ENCODE results near the gene CD82.
A peak's percentile ranks its signal among the peaks of the same experiment; 100 is the strongest.

Gene CD82

DNA sequence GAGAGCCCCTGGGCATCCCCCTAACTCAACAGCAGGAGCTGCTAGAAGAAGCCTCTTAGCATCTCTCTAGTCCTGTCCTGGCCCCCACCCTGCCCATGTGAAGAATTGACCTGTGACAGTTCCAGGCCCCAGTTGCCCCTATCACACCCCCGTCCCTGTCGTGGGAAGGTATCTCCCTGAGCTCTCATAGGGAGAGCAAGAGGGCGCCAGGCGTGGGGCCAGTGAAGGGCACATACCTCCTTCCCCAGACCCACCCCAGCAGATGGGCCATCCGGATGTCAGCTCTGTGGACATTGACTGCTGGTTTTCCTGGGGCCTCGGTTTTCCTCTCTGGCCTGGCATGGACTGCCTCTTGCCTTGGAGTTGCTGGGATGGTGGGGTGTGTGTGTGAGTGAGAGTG lies 29.5 kb downstream of the CD82 start:
- Histone ChIP-seq H3K27me3 (no peaks in the 10 kb centered on the region), H3K4me3 (no peak overlapping the region), H3K9me3 (replicated peaks in 1 of 11) (no peaks in the 10 kb centered on the region), H3K4me1 (peaks cover 80 to 100% (median 95%) of the 10 kb centered on the region in 10 experiments), H3K36me3 (no peaks in the 10 kb centered on the region), H3K4me2 (peak overlapping the region in 10 of 11 experiments; percentile 13 to 97 (median 86); a peak in 18 of 22 replicates), H3K27ac (peak overlapping the region in 2 of 11 experiments; percentile 28 to 43; a peak in 2 of 22 replicates), H4K20me1 (peaks cover 0 to 12% (median 0%) of the 10 kb centered on the region in 11 experiments; a peak in 5 of 22 replicates), H3K9ac (no peak overlapping the region)
- no peak for TF ChIP-seq Cebpa-rat (IDR thresholded peaks at IDR 0.05)

DNA sequence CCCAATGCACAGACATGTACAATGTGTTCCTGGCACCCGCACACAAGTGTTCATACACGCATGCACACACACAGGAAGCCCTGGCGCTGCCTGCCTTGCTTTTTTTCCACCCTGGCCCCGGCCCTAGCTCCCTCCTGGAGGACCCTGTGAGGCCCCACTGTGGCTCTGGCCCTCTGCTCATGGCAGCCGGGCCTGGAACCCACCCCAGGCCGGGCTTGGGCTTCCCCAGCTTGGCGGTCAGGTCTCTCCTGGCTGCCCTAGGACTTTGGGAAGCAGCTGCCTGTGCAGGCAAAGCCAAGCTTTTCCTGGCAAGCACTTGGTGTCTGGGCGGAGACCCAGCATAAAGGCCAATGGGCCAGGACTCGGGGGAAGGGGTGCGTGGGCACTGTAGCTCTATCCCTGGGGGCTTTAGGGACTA lies 30.5 kb downstream of the CD82 start:
- H3K4me3 ChIP-seq: peak overlapping the region in 2 of 10 experiments; percentile 11 to 30; a peak in 1 of 20 replicates
- peak overlapping the region; percentile 40 to 66 (median 53); a peak in 16 of 22 replicates for H3K9ac ChIP-seq
- no peaks in the 10 kb centered on the region for H3K27me3 ChIP-seq
- no peak for TF ChIP-seq Cebpa-rat (IDR thresholded peaks at IDR 0.05)
- H3K36me3 ChIP-seq: no peaks in the 10 kb centered on the region
- H3K9me3 ChIP-seq (replicated peaks in 1 of 11): no peaks in the 10 kb centered on the region
- peak overlapping the region; percentile 81 to 97 (median 88) for H3K4me2 ChIP-seq
- H3K4me1 ChIP-seq: peaks cover 82 to 100% (median 100%) of the 10 kb centered on the region in 10 experiments
- H4K20me1 ChIP-seq: peaks cover 0 to 10% (median 0%) of the 10 kb centered on the region in 11 experiments; a peak in 5 of 22 replicates
- peak overlapping the region; percentile 22 to 81 (median 66); a peak in 21 of 22 replicates for H3K27ac ChIP-seq

DNA sequence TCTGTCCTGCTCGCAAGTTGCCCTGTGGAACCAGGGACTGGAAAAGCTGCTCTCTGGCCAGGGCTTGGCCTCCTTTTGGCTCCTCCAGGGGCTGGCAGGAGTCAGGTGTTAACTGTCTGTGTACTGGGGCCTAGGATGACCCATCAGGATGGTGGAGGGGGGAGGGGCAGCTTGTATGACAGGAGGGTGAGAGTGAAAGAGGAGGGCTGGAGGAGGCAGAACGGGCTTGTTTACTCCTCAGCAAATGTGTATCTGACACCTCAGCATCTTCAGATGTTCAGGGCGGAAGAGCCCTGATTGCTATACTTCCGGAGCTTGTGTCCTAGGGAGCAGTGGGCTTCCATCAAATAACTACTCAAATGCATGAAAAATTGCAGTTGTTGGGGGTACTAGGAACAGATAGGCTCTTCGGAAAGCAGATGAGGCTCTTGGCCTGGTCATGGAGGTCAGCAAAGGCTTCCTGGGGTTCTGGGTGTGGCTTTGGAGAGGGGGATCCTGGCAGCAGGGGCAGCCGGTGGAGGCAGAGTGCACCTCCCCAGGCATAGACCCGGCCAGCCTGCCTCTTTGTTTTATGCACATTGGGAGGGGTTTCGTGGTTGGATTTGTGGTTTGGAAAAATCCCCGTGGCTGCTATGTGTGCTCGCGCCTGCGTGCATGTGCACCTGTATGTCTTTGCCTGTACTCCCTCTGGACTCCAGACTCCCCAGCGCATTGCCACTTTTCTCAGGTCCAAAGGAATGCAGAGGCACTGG lies 31.2 kb downstream of the CD82 start:
- peak overlapping the region; percentile 81 to 97 (median 88) for H3K4me2 ChIP-seq
- no peaks in the 10 kb centered on the region for H3K9me3 ChIP-seq (replicated peaks in 1 of 11)
- H3K4me3 ChIP-seq: peak overlapping the region in 3 of 10 experiments; percentile 3 to 30 (median 11); a peak in 3 of 20 replicates
- no peak for TF ChIP-seq Cebpa-rat (IDR thresholded peaks at IDR 0.05)
- H3K9ac ChIP-seq: peak overlapping the region; percentile 40 to 66 (median 53); a peak in 18 of 22 replicates
- H3K27me3 ChIP-seq: no peaks in the 10 kb centered on the region
- no peaks in the 10 kb centered on the region for H3K36me3 ChIP-seq
- peak overlapping the region; percentile 22 to 81 (median 66); a peak in 21 of 22 replicates for H3K27ac ChIP-seq
- peaks cover 0 to 10% (median 0%) of the 10 kb centered on the region in 11 experiments; a peak in 5 of 22 replicates for H4K20me1 ChIP-seq
- peaks cover 82 to 100% (median 100%) of the 10 kb centered on the region in 10 experiments for H3K4me1 ChIP-seq

- no peaks in the 10 kb centered on the region for H3K9me3 ChIP-seq (replicated peaks in 1 of 11)
- peaks cover 78 to 100% (median 100%) of the 10 kb centered on the region in 10 experiments for H3K4me1 ChIP-seq
- no peaks in the 10 kb centered on the region for H3K27me3 ChIP-seq
- H3K4me3 ChIP-seq: no peak overlapping the region
- peaks cover 0 to 10% (median 0%) of the 10 kb centered on the region in 11 experiments; a peak in 5 of 22 replicates for H4K20me1 ChIP-seq
- H3K9ac ChIP-seq: peak overlapping the region in 5 of 11 experiments; percentile 50 to 66 (median 58); a peak in 9 of 22 replicates
- TF ChIP-seq Cebpa-rat (IDR thresholded peaks at IDR 0.05): no peak
- no peaks in the 10 kb centered on the region for H3K36me3 ChIP-seq
- H3K27ac ChIP-seq: peak overlapping the region in 8 of 11 experiments; percentile 55 to 81 (median 70); a peak in 14 of 22 replicates
- H3K4me2 ChIP-seq: peak overlapping the region; percentile 81 to 97 (median 88)
Measured at GRCh38 chr11:44597358-44598012, 32.0 kb downstream of the CD82 start.

DNA sequence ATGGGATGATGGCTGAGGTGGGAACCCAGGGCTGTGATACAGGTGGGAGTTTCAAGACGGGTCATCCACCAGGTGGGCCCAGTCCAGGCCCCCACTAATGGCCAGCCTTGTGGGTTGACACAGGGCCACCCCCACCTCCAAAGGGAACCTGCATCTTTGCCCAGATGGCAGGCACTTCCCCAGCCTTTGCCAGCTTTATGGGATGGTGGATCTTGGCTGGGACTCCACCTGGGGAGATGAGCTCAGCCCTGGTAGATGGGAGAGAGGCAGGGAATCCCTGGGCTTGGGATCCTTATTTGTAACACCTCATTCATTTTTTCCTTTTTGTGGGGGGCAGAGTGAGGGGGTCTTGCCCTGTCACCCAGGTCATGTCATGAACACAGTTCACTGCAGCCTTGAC lies 33.4 kb downstream of the CD82 start:
- Histone ChIP-seq H4K20me1 (peaks cover 0 to 10% (median 0%) of the 10 kb centered on the region in 11 experiments; a peak in 5 of 22 replicates), H3K4me1 (peaks cover 75 to 100% (median 100%) of the 10 kb centered on the region in 10 experiments), H3K27ac (peak overlapping the region in 1 of 11 experiments; percentile 70; a peak in 1 of 22 replicates), H3K36me3 (no peaks in the 10 kb centered on the region; a peak in 1 of 22 replicates), H3K4me2 (peak overlapping the region in 9 of 11 experiments; percentile 5 to 97 (median 84); a peak in 15 of 22 replicates), H3K9ac (no peak overlapping the region), H3K4me3 (no peak overlapping the region), H3K27me3 (no peaks in the 10 kb centered on the region), H3K9me3 (replicated peaks in 1 of 11) (no peaks in the 10 kb centered on the region)
- no peak for TF ChIP-seq Cebpa-rat (IDR thresholded peaks at IDR 0.05)

GRCh38 chr11:44600261-44600660 lies 34.8 kb downstream of the CD82 start:
- H3K9ac ChIP-seq: peak overlapping the region in 7 of 11 experiments; percentile 10 to 59 (median 45); a peak in 12 of 22 replicates
- peaks cover 0 to 5% (median 0%) of the 10 kb centered on the region in 11 experiments; a peak in 1 of 22 replicates for H3K27me3 ChIP-seq
- H3K36me3 ChIP-seq: peaks cover 0 to 8% (median 3%) of the 10 kb centered on the region in 11 experiments; a peak in 11 of 22 replicates
- no peak for TF ChIP-seq Cebpa-rat (IDR thresholded peaks at IDR 0.05)
- H4K20me1 ChIP-seq: peaks cover 0 to 10% (median 0%) of the 10 kb centered on the region in 11 experiments; a peak in 5 of 22 replicates
- H3K27ac ChIP-seq: peak overlapping the region in 10 of 11 experiments; percentile 28 to 75 (median 60); a peak in 18 of 22 replicates
- H3K4me3 ChIP-seq: no peak overlapping the region
- H3K4me1 ChIP-seq: peaks cover 61 to 100% (median 100%) of the 10 kb centered on the region in 10 experiments
- H3K9me3 ChIP-seq (replicated peaks in 1 of 11): no peaks in the 10 kb centered on the region
- peak overlapping the region; percentile 47 to 97 (median 81) for H3K4me2 ChIP-seq

DNA sequence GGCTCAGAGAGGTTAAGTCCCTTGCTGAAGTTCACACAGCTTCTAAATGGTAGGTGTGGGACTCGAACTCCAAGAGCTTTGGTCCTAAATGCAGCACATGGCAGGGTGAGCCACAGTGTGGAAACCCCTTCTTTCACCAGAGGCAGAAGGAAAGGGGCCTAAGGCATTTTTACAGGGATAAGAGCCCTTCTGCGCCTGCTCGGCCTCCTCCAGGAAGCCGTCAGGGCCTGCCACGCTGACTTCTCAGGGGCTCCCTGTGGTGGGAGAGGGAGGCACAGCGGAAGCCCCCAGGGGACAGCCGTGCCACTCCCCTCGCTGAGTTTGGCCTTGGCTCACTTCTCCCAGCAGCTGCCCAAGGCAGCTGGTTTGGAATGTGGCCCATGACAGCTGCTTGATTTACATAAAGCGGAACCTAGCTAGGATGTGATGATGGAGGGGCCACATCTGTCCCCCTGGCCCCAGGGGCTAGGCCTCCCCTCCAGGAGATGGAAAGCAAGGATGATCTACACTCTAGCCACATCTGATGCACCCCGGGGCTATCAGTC lies 35.4 kb downstream of the CD82 start:
- H3K27ac ChIP-seq: peak overlapping the region in 10 of 11 experiments; percentile 28 to 78 (median 62); a peak in 19 of 22 replicates

More for the DNA sequence above, 35.4 kb downstream of the CD82 start:
- Histone ChIP-seq H3K9me3 (replicated peaks in 1 of 11) (no peaks in the 10 kb centered on the region), H3K36me3 (peaks cover 0 to 15% (median 9%) of the 10 kb centered on the region in 11 experiments; a peak in 14 of 22 replicates), H3K27me3 (peaks cover 0 to 5% (median 0%) of the 10 kb centered on the region in 11 experiments; a peak in 1 of 22 replicates), H3K4me1 (peaks cover 55 to 99% (median 96%) of the 10 kb centered on the region in 10 experiments), H4K20me1 (peaks cover 0 to 10% (median 0%) of the 10 kb centered on the region in 11 experiments; a peak in 5 of 22 replicates), H3K4me3 (no peak overlapping the region), H3K9ac (peak overlapping the region in 8 of 11 experiments; percentile 10 to 69 (median 50); a peak in 14 of 22 replicates), H3K4me2 (peak overlapping the region; percentile 47 to 97 (median 81))
- no peak for TF ChIP-seq Cebpa-rat (IDR thresholded peaks at IDR 0.05)

Measured in BLaER1 treated with 17β-estradiol and CSF1 and Interleukin-3, amounts not matched to agents 10 nM and 100 nM (cell line).